ENCODE results near the gene ANO7. TPM values are rescaled to one million over a fixed set of nuclear protein-coding genes. Genes with fewer than 3 reads are reported as not detected.

Gene ANO7
- total and polyA plus RNA-seq, 2 donors (not counting 1 experiment from before 2014, with no cell fraction given) = 0.64 to 1.8 TPM

GRCh38 chr2:241154915-241155314 lies 33.6 kb upstream of the ANO7 start:
- ATAC-seq (ENCODE audit: low read depth) = no peak
- CTCF ChIA-PET = no interaction called here

GRCh38 chr2:241155936-241156335 lies 32.5 kb upstream of the ANO7 start:
- Mint-ChIP-seq H3K27me3 (no peaks in the 10 kb centered on the region), H3K27ac (no peak overlapping the region), H3K9me3 (ENCODE audit: insufficient read depth) (no peaks in the 10 kb centered on the region), H3K4me1 (peaks cover 25% of the 10 kb centered on the region), H3K4me3 (no peak overlapping the region)
- no peak for TF ChIP-seq CTCF (IDR thresholded peaks at IDR 0.05)
- TF ChIP-seq EZH2 (IDR thresholded peaks at IDR 0.05; ENCODE audit: borderline replicate concordance, insufficient read depth, low read depth, low read length, poor library complexity, severe bottlenecking) = no peak
- ATAC-seq (ENCODE audit: low read depth) (no peak), DNase-seq (no peak)
- ChIA-PET CTCF (interaction anchor here (1.1 to 1.3 kb wide), 2 partner anchors 9 to 77 kb away, joined by 4 read pairs; no protein-coding TSS in a partner anchor), POLR2A (no interaction called here)
- intact Hi-C loops (cut with micrococcal nuclease) = no loop called here
- Histone ChIP-seq H3K27me3 (replicated peaks in 1 of 4; ENCODE audit: control extremely low read depth in 1 of 4, control insufficient read depth in 3 of 4, insufficient read depth in 4 of 4, low read length in 3 of 4) (no peaks in the 10 kb centered on the region), H4K20me1 (ENCODE audit: control insufficient read depth, insufficient read depth, low read length, poor library complexity, severe bottlenecking) (peaks cover 7% of the 10 kb centered on the region), H3K4me2 (replicated peaks; ENCODE audit: low read depth, low read length, poor library complexity, severe bottlenecking) (no peak overlapping the region), H3K27ac (ENCODE audit: low read length in 2 of 2) (no peak overlapping the region), H3K4me3 (ENCODE audit: control extremely low read depth in 1 of 5, extremely low read depth in 1 of 5, insufficient read depth in 1 of 5, low read depth in 2 of 5, low read length in 4 of 5) (no peak overlapping the region), H3K4me1 (ENCODE audit: control insufficient read depth in 2 of 2, insufficient read depth in 2 of 2, low read length in 2 of 2) (peaks cover 4 to 7% of the 10 kb centered on the region in 2 donors), H3K9me3 (ENCODE audit: control extremely low read depth in 1 of 3, control insufficient read depth in 2 of 3, insufficient read depth in 1 of 3, low read length in 2 of 3) (no peaks in the 10 kb centered on the region), H3K9ac (ENCODE audit: low read length) (no peak overlapping the region), H2AFZ (ENCODE audit: insufficient read depth, low read depth, low read length, poor library complexity, severe bottlenecking) (no peak overlapping the region), H3K79me2 (ENCODE audit: control insufficient read depth, insufficient read depth, low read length) (peaks cover 17% of the 10 kb centered on the region), H3K36me3 (replicated peaks in 1 of 2; ENCODE audit: control extremely low read depth in 1 of 2, control insufficient read depth in 1 of 2, extremely low read depth in 1 of 2, insufficient read depth in 2 of 2, low read length in 1 of 2) (peaks cover 0 to 38% of the 10 kb centered on the region in 2 experiments)
- WGBS (ENCODE audit: insufficient coverage) = 100% methylated on average over 1 of the region's 1 CpG

More at GRCh38 chr2:241154915-241155314, 33.6 kb upstream of the ANO7 start:
- no peaks in the 10 kb centered on the region for H3K9me3 Mint-ChIP-seq (ENCODE audit: insufficient read depth)
- Histone ChIP-seq H3K4me2 (replicated peaks; ENCODE audit: low read depth, low read length, poor library complexity, severe bottlenecking) (no peak overlapping the region), H3K9ac (ENCODE audit: low read length) (no peak overlapping the region), H3K4me1 (ENCODE audit: control insufficient read depth in 2 of 2, insufficient read depth in 2 of 2, low read length in 2 of 2) (peaks cover 6 to 11% of the 10 kb centered on the region in 2 donors), H2AFZ (ENCODE audit: insufficient read depth, low read depth, low read length, poor library complexity, severe bottlenecking) (no peak overlapping the region), H3K36me3 (replicated peaks in 1 of 2; ENCODE audit: control extremely low read depth in 1 of 2, control insufficient read depth in 1 of 2, extremely low read depth in 1 of 2, insufficient read depth in 2 of 2, low read length in 1 of 2) (peaks cover 0 to 32% of the 10 kb centered on the region in 2 experiments), H3K4me3 (ENCODE audit: control extremely low read depth in 1 of 5, extremely low read depth in 1 of 5, insufficient read depth in 1 of 5, low read depth in 2 of 5, low read length in 4 of 5) (no peak overlapping the region), H3K27me3 (replicated peaks in 1 of 4; ENCODE audit: control extremely low read depth in 1 of 4, control insufficient read depth in 3 of 4, insufficient read depth in 4 of 4, low read length in 3 of 4) (no peaks in the 10 kb centered on the region), H3K79me2 (ENCODE audit: control insufficient read depth, insufficient read depth, low read length) (peaks cover 22% of the 10 kb centered on the region), H3K27ac (ENCODE audit: low read length in 2 of 2) (no peak overlapping the region), H4K20me1 (ENCODE audit: control insufficient read depth, insufficient read depth, low read length, poor library complexity, severe bottlenecking) (peaks cover 7% of the 10 kb centered on the region), H3K9me3 (ENCODE audit: control extremely low read depth in 1 of 3, control insufficient read depth in 2 of 3, insufficient read depth in 1 of 3, low read length in 2 of 3) (no peaks in the 10 kb centered on the region)
- no peak overlapping the region for H3K4me3 Mint-ChIP-seq
- no peak overlapping the region for H3K27ac Mint-ChIP-seq
- DNase-seq = no peak
- WGBS (ENCODE audit: insufficient coverage) = 98% methylated on average over 4 of the region's 4 CpGs
- H3K4me1 Mint-ChIP-seq = peaks cover 31% of the 10 kb centered on the region
- POLR2A ChIA-PET = no interaction called here
- no peaks in the 10 kb centered on the region for H3K27me3 Mint-ChIP-seq
- intact Hi-C loops (cut with micrococcal nuclease) = loop anchor here (5.0 kb wide), 3 partner anchors 62 to 202 kb away; partner anchors contain the start of gene FARP2
- TF ChIP-seq EZH2 (IDR thresholded peaks at IDR 0.05; ENCODE audit: borderline replicate concordance, insufficient read depth, low read depth, low read length, poor library complexity, severe bottlenecking) (no peak), CTCF (IDR thresholded peaks at IDR 0.05) (no peak)

All from B cell (primary cell).